ENCODE results near the gene WNT7A.
"Not testable (repeated sequence)": the region's sequence is repeated elsewhere in the genome, so short reads cannot be mapped to it uniquely, and the experiment has no call there.

The WNT7A gene

GRCh38 chr3:13865106-13865505, 14.8 kb downstream of the WNT7A start:
- no peak for DNase-seq

- DNase-seq, result no peak
Observed at GRCh38 chr3:13863965-13864595, 15.8 kb downstream of the WNT7A start.

- no peak for DNase-seq
Observed at GRCh38 chr3:13863382-13863952, 16.4 kb downstream of the WNT7A start.

GRCh38 chr3:13861461-13861860, 18.4 kb downstream of the WNT7A start:
- DNase-seq, result no peak

- no peak for DNase-seq
Observed at GRCh38 chr3:13860001-13860400, 19.9 kb downstream of the WNT7A start.

GRCh38 chr3:13858768-13859520, 20.9 kb downstream of the WNT7A start:
- no peak for DNase-seq

- no peak for DNase-seq
Observed at GRCh38 chr3:13857702-13858380, 22.0 kb downstream of the WNT7A start.

GRCh38 chr3:13856628-13857027, 23.2 kb downstream of the WNT7A start:
- not testable (repeated sequence) for DNase-seq

GRCh38 chr3:13856006-13856405, 23.9 kb downstream of the WNT7A start:
- no peak for DNase-seq

- DNase-seq, result no peak
Observed at GRCh38 chr3:13854492-13854891, 25.4 kb downstream of the WNT7A start.

- DNase-seq, result peak; percentile 21
Observed at GRCh38 chr3:13853978-13854296, 25.9 kb downstream of the WNT7A start.

- DNase-seq, result no peak
Observed at GRCh38 chr3:13853256-13853977, 26.5 kb downstream of the WNT7A start.

GRCh38 chr3:13852638-13853009, 27.2 kb downstream of the WNT7A start:
- DNase-seq, result peak; percentile 12

GRCh38 chr3:13851997-13852637, 27.8 kb downstream of the WNT7A start:
- no peak for DNase-seq

- DNase-seq, result no peak
Observed at GRCh38 chr3:13851091-13851849, 28.6 kb downstream of the WNT7A start.

GRCh38 chr3:13850161-13850945, 29.5 kb downstream of the WNT7A start:
- no peak for DNase-seq

- DNase-seq, result no peak
Observed at GRCh38 chr3:13849018-13849417, 30.9 kb downstream of the WNT7A start.

GRCh38 chr3:13846716-13847570, 32.9 kb downstream of the WNT7A start:
- DNase-seq, result no peak

GRCh38 chr3:13846238-13846637, 33.6 kb downstream of the WNT7A start:
- DNase-seq, result no peak

GRCh38 chr3:13845806-13846205, 34.1 kb downstream of the WNT7A start:
- DNase-seq, result no peak
